GM12891 (cell line): ENCODE measurements around the gene UNC79.

Source experiments
- POLR2A ChIP-seq: IDR thresholded peaks from 2 replicates; pipeline ENCODE4 v1.6.1; 2011; ENCODE audit warnings: low read depth, low read length, control low read depth
- POLR2AphosphoS5 ChIP-seq: IDR thresholded peaks from 2 replicates; pipeline ENCODE4 v1.6.1; 2011; ENCODE audit warnings: low read depth, low read length, control low read depth
- SPI1 ChIP-seq: IDR thresholded peaks from 2 replicates; pipeline ENCODE4 v1.6.1; 2011; ENCODE audit warnings: low read depth, low read length, control low read depth

GRCh38 chr14:93663317-93663716 lies 232.6 kb downstream of the UNC79 start:
- no peak for TF ChIP-seq POLR2A
- TF ChIP-seq POLR2AphosphoS5: no peak
- TF ChIP-seq SPI1: no peak
